Measurements from ENCODE around the gene SUGP1.

DNA sequence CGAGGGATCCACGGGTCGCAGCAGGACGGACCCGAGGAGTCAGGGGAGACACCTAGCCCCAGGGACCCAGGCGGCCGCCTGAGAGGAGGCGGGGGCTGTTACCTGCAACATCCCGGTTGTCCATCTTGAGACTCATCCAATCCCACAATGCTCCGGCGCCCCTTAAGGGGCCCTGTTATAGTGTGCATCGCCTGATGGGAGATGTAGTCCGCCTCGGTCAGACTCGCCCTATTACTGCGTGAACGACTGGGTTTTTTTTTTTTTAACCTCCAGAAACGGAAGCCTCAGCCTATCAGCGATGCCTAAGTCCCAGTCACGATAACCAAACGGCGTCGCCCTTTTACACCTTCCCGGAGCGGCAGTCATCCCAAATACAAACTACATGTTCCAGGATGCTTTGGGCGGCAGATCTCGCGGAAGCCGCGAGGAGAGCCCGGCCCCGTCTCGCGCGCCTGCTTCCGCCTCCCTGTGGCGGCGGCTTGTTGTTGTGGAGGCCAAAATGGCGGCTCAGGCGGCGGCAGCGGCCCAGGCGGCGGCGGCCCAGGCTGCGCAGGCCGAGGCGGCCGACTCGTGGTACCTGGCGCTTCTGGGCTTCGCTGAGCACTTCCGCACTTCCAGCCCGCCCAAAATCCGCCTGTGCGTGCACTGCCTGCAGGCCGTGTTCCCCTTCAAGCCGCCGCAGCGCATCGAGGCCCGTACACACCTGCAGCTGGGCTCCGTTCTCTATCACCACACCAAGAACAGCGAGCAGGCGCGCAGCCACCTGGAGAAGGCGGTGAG lies at the start of gene SUGP1, which contains the start of gene MAU2:
- TF ChIP-seq, protein P1, sequence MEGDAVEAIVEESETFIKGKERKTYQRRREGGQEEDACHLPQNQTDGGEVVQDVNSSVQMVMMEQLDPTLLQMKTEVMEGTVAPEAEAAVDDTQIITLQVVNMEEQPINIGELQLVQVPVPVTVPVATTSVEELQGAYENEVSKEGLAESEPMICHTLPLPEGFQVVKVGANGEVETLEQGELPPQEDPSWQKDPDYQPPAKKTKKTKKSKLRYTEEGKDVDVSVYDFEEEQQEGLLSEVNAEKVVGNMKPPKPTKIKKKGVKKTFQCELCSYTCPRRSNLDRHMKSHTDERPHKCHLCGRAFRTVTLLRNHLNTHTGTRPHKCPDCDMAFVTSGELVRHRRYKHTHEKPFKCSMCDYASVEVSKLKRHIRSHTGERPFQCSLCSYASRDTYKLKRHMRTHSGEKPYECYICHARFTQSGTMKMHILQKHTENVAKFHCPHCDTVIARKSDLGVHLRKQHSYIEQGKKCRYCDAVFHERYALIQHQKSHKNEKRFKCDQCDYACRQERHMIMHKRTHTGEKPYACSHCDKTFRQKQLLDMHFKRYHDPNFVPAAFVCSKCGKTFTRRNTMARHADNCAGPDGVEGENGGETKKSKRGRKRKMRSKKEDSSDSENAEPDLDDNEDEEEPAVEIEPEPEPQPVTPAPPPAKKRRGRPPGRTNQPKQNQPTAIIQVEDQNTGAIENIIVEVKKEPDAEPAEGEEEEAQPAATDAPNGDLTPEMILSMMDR (IDR thresholded peaks at IDR 0.05; ENCODE audit: low read depth, low read length, missing input control) = peak; percentile 39
- TF ChIP-seq, protein P2, sequence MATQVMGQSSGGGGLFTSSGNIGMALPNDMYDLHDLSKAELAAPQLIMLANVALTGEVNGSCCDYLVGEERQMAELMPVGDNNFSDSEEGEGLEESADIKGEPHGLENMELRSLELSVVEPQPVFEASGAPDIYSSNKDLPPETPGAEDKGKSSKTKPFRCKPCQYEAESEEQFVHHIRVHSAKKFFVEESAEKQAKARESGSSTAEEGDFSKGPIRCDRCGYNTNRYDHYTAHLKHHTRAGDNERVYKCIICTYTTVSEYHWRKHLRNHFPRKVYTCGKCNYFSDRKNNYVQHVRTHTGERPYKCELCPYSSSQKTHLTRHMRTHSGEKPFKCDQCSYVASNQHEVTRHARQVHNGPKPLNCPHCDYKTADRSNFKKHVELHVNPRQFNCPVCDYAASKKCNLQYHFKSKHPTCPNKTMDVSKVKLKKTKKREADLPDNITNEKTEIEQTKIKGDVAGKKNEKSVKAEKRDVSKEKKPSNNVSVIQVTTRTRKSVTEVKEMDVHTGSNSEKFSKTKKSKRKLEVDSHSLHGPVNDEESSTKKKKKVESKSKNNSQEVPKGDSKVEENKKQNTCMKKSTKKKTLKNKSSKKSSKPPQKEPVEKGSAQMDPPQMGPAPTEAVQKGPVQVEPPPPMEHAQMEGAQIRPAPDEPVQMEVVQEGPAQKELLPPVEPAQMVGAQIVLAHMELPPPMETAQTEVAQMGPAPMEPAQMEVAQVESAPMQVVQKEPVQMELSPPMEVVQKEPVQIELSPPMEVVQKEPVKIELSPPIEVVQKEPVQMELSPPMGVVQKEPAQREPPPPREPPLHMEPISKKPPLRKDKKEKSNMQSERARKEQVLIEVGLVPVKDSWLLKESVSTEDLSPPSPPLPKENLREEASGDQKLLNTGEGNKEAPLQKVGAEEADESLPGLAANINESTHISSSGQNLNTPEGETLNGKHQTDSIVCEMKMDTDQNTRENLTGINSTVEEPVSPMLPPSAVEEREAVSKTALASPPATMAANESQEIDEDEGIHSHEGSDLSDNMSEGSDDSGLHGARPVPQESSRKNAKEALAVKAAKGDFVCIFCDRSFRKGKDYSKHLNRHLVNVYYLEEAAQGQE (IDR thresholded peaks at IDR 0.05) = peak; percentile 91
- TF ChIP-seq SP1 (IDR thresholded peaks at IDR 0.05) = peak; percentile 48
